Measurements from ENCODE around the gene PLXNA2.

Gene PLXNA2

DNA sequence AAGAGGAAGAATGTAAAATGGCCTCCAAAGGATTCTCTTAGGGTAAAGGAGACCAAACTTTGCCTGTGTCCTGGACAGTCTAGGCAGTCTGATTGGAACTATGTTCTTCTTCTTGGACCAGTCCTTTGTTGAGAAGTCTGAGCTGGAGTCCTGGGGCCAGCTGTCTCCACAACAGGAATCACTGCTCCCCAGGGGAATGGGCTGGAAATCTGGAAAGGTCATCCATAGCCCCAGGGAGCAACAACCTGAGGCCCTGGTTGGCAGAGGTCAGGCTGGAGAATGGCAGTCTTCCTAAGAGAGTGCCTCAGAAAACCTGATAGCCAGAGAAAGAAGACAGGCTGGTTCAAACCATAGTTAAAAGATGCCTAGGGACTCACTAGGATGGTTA lies 68.7 kb downstream of the PLXNA2 start:
- no peak for DNase-seq

DNA sequence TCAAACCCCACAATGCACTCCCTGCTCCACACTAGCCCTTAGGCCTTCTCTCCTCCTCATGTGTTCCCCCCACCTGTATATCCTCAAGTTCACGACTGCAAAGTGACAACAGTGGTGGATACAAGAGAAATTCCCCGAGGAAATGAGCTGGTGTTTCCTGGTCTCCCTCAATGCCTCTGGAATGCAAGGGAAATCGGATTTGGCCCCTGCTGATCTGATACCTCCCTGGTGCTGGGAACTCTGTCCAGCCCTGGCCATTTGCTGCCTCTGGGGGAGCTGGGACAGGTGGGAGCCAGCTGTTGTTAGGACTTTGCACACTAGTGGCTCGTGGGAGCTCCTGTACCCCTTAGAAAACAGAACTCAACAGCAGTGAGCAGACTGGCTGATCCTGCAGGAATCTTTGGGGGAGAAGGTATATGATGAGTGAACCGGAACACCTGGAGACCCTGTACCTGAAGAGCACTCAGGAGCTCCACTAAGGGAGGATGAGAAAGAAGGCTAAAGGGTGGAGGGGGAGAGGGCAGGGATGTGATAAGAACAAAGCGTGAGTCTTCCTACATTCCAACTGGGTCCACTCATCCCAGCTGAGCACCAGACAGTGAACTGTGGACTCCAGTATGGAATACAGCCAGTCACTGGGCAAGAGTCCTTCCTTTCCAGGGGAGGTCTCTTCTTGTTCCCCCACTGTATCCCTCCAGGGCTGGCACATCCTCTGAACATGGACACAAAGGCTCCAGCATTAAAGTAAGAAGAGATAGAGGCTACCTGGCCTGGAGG lies 69.3 kb downstream of the PLXNA2 start:
- peak; percentile 37 for DNase-seq

DNA sequence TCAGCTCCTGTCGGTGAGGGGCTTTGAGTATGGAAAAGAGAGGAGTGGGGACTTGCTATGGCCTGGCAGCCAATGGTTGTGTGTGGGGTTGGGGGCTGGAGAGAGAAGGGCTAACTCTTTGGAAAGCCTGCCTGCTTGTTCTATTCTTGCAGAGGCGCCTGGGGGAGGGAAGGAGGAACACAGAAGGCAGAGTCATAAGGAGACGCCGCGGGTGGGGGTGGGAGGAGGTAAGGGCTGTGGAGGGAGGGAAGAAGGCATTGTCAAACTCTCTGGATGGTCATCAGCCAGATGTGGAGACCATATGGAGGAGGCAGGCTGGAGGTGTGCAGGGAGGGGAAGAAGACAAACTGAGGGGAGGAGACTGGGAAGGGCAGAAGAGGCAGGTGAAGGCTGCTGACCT lies 70.0 kb downstream of the PLXNA2 start:
- no peak for DNase-seq

DNA sequence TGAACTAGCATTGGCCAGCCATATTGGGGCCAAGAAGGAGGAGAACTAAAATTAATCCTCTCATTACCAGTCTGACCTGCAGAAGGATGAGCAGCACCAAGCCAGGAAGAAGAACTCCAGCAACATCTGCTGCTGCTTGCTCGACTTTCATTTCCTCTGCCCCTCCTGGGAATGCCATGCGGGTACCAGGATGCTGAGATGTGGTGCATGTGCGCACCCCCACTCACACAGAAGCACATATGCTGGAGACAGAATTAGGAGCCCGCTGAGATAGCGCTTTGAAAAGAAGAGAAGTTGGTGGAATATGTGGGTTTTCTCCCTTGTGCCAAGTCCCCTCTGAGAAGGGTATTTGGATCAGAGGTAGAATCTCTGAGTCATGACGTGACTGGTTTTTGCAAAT lies 70.4 kb downstream of the PLXNA2 start:
- no peak for DNase-seq

DNA sequence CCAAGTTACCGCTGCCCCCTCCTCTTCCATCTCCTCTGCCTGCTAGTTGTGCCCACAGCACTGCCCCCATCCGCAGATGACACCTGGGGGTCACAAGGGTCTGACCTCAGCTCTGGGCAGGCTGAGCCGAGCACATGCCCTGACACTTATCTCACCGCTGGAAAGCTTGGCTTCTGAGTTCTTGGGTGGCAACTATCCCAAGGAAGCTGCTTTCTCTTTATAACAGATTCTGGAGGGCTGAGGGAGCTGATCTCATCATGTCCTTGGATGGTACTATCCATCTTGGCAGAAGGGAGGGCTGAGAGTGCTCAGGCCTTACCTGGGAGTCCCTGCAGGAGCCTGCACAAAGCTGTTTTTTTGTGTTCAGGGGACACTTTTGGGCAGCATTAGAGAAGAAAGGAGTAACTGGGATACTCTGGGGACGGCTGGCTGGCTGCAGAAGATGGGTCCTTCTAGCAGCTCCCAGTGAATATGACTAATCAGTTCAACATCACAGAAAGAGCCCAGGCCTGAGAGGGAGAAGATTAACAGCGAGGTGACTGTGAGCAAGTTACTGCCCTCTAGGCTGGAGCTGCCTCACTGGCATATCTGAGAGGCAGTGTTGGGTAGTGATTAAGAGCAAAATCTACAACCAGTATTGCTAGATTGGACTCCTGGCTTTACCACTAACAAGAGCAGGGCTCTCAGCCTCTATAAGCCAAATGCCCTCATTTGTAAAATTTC lies 71.6 kb downstream of the PLXNA2 start:
- DNase-seq, result no peak

DNA sequence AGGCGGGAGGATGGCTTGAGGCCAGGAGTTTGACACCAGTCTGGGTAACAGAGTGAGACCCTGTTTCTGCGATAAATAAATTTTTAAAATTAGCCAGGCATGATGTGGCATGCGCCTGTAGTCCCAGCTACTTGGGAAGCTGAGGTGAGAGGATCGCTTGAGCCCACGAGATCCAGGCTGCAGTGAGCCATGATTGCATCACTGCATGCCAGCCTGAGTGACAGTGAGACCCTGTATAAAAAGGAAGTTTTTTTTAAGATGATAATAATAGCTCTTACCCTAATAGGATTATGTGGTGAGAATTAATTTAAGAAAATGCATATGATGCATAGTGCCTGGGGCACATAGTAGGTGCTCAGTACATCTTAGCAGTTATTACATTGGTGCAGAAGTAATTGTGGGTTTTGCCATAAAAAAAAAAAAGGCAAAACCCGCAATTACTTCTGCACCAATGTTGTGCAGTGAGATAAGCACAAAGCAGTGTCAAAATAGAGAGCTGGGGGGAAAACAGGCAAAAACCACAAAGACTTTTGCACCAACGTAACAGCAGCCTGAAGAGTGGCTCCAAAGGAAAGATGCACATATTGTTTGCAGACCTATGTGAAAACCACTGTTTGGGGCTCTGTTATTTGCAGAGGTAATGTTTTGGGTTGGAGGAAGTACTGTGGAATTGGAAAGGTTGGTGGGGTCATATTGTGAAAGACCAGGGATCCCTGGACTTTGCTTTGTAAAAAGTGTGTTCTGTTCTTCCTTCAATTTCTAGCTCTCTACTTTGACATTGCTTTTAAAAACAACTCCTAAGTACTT lies 72.4 kb downstream of the PLXNA2 start:
- no peak for DNase-seq

DNA sequence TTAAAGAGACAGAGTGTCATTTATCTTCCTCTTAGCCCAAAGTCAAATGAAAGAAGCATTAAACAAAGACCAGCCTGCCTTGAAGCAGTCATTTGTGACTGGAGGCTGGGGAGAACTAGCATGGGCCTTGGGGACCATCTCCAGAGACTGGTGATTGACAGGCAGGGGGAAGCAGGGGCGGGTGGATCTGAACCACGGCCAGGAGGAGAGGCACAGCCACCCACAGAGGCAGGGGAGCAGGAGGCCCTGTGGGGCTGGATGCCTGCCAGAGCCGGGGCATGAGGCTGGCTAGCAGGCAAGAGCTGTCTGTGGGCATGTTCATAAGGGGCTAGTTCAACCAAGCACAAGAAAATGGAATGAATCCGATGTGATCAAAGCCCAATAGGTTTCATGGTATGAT lies 73.9 kb downstream of the PLXNA2 start:
- DNase-seq, result no peak

DNA sequence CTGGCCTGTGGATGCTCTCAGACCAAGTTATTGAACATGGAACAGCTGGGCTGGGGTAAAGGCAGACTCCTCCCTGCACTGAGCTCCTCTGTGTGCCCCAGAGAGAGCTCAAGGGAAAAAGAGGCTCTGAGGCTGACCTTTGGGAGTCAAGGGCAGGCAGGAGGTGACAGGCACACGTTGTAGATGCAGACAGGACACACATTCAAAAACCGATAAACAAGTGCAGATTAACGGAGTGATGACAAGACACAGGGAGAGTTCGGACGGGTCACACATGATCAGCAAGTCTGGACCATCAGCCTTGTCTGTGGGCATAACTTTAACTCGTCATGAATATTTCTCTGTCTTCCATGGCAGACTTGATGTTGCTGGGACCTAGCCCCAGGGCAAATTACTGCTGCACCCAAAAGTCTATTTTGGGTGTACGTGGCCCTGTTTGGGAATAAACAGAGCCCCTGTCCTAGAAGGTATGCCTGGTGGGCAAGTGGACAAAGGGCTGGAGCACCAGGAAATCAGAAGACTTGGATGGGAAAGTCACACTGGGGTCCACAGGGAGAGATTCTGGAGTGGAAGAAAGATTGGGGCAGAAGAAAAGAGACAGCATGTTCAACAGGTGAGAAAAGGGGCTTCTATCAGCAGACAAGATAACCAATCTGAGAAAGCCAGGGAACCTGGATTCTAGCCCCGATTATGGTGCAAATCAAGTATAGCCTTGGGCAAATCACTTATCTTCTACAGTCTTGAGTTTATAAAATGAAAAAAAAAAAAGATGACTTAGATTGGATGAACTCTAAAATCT lies 74.9 kb downstream of the PLXNA2 start:
- no peak for DNase-seq

DNA sequence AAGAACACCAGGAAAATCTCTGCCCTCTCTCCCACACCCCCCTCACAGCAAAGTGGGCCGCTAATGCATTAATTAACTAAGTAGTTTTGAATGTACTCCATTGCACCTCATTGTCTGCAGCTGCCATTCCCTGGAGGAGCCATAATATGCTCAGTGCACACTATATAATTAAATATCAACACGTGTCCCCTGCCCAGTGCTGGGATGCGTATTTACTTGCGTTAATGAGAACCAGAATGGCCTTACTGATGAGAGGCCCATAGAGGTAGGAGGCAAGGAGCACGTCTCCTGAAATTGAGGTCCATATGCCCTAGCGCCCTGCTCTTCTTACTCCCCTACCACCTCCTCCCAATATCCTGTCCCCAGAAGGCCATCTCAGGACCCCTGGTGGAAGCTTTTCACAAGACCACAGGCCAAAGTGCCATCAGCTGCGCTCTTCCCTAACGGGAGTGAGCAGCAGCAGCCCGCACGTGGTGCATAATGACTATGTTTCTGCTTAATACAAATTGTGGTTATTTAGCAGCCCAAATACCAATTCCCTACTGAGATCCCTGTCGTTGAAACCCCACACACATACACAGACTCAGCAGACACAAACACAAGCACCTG lies 76.8 kb downstream of the PLXNA2 start:
- no peak for DNase-seq

DNA sequence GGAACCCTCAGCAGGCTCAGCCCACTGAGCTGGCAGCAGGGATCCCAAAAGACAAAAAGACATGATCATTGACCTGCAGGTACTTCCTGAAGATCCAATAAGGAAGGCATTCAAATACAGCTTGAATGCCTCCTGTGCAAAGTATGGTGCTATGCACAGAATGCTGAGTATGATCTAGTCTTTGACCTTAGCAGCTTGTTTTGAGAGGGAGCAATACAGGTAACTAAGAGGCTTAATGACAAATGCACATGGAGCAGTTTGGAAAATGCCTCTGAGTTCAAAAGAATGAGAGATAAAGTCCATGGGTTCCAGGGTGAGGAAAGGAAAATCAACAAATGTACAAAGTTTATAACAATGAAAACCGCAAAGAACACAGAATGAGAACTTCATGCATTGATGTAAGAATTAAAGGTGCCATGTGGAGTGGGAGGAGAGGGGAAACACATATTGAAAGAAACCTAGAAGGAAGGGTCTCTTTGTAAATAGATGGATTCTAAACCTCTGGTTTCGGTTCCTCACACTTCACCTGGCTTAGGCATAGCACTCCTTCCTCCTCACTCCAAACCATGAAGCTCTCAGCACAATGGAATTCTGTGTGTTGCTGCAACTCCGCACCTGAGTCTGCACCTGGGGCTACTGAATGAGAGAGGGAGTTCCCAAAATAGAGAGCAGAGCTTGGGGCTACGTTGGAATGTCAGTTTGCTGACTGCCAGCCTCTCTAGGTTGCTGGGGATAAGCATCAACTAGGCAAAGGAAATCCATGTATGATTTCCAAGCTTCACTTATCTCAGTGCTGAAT lies 77.6 kb downstream of the PLXNA2 start:
- DNase-seq, result no peak

DNA sequence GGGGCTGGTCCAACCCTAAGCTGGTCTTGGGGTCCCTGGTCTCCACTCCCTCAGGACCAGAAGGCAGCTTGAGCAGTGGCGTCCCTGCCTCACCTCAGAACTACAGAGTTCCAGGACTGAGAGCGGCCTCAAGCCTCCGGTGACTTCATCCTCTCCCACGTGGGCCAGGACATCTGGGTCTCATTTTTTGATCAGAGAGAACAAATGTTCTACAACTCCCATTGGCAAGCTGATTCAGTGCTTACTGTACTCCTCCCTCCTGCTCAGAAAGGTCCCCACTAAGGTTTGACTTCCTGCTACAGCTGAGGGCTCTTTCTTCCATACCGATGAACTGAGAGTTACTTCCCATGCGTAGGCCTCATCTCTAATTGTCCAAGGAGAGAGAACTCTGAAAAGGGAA lies 78.5 kb downstream of the PLXNA2 start:
- DNase-seq, result no peak

DNA sequence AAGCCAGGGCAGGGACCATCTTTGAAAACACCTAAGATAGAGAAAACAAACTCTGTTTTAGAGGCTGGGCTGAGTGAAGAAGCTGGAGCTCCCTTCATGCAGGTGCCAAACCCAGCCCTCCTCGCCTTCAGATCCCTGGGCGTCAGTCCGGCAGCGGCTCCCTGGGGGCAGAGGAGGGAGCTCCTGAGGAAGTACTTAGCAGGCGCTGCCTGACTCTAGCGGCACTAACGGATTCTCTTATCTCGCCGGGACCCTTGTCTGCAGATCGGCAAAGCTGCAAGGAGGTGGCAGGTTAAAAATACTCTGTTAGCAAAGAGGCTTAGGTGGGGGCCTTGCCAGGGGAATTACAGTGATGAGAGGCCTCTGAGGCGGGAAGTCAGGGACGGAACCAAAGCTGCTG lies 79.6 kb downstream of the PLXNA2 start:
- no peak for DNase-seq

DNA sequence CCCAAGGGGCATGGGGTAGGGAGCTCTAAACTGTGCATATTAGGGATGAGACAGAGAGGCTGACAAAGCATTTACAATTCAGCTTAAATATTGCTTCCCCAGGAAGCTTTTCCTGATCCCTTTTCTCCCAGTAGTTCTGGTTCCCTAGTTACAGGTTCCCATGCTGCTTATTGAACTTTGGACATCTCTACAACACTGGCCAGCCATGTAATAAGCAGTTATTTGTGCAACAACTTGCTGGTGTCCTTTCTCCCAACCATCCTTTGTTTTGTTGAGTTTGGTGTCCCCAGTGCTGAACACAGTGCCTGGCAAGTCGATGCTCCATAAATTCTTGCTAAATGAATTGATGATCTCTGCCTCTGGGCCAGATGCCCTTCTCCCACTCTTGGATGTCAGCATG lies 80.6 kb downstream of the PLXNA2 start:
- no peak for DNase-seq

DNA sequence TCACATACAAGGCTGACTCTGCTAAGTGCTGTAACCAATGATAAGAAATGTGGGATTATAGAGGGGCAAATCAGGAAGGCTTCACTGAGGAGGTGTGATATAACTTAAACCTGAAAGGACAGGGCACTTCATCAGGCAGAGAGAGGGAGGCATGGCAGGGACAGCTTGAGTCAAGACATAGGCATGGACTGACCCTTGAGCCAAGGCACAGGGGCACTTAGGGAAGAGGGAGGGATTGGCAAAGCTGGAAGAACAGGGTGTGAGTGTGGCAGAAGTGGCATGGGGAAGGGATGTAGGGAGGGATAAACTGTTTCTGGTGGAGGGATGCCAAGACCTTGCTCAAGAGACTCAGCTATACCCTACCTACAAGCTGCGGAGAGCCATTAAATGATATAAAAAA lies 81.3 kb downstream of the PLXNA2 start:
- DNase-seq, result no peak

DNA sequence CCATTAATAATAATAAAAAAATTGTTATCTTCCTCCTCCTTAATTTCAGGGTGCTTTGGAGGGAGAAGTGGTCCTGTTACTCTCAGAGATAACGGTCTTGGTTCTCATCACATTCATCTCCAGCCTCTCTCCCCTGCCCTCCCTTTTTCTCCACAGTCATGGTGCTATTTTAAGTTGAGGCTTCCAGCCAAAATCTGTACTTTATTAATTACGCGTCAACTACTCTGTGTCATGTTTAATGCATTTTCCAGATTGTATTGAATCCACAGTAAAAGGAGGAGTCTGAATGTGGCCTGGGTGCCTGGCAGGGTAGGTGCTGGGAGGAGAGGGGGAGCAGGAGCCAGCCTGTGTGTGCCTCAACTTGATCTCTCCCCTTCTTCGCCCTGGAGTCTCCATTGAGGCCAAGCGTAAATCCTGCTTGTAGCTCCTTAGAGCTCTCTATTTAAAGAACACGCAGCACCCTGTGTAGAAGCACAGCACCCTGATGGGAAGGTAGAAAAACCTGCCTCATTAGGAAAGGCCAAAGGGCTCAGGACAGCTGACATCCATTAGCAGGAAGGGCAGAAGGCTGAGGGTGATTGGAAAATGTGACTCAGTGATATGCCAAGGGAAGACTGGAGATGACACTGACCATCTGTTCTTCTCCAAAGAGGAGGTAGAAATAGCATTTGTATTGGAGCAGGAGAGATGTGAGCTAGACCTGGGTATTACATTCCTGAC lies 82.4 kb downstream of the PLXNA2 start:
- no peak for DNase-seq

DNA sequence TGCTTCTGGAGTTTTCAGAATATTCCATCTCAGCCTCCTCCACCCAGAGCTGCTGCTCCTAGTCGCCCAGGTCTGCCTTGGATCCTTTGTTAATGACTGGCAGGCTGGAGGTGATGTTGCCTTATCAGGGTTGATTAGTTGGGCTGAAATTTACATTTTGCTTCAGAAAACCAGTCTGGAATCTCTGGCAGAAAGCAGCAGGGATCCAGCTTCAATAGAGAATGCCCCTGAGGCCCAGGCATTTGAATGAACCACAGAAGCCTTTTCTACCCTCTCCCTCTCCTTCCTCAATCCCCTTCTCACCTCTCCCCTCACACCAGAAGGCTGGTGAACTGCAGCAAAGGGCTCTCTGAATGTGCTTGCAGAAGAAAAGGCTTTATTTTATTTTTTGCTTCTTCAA lies 83.2 kb downstream of the PLXNA2 start:
- no peak for DNase-seq

DNA sequence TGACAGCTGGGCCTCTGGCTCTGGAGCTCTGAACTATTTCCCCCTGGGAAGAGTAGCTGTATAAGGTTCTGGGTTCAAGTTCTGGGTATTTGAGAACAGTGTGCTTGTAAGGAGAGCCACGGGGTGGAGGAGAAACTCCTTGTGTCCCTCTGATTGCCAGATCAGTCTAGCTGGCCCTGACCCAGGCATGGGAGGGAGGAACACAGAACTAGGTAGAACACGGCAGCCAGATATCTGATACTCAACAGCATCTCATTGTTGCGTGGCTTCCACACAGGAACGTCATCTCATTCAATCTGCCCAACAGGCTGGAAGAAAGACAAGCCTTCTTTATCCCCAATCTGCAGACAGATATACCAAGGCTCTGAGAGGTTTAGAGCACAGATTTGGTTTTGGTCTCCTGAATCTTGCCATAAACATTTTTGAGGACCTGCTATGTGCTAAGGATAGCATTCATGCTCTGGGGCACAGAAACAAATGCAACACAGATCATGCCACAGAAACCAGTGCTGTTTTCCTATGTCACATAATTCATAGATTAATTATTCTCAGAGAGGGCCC lies 83.8 kb downstream of the PLXNA2 start:
- DNase-seq, result no peak

DNA sequence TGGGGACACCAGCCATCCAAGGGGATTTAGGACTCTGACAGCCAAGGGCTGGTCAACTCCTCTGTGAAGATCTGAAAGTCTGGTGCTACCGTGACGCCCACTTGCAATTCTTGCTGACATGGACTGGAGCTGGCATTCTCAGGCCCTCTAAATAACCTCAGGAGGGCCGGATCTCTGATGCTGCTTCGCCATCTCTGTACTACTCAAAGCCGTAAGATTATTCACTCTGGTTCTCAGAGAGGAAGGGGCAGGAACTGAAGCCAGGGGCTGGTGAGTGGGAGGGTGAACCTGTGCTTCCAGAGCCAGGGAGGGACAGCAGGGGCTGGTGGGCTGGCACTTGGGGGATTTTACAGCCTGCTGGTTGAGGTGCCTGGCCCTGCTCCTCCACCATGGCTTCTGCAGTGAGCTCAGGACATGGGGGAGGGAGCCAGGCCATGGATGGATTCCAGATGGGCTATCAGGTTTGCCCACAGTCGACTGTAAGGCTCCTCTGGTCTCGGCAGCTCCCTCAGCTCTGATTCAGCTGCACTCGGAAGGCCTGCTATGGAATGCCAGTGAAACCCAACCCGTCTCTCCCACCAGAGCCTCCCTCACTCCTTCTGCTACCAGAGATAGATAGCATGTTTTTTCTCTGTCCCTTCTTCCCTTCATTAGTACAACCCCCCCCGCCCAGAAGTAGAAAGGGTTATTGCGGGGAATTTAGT lies 84.5 kb downstream of the PLXNA2 start:
- DNase-seq, result peak; percentile 73

DNA sequence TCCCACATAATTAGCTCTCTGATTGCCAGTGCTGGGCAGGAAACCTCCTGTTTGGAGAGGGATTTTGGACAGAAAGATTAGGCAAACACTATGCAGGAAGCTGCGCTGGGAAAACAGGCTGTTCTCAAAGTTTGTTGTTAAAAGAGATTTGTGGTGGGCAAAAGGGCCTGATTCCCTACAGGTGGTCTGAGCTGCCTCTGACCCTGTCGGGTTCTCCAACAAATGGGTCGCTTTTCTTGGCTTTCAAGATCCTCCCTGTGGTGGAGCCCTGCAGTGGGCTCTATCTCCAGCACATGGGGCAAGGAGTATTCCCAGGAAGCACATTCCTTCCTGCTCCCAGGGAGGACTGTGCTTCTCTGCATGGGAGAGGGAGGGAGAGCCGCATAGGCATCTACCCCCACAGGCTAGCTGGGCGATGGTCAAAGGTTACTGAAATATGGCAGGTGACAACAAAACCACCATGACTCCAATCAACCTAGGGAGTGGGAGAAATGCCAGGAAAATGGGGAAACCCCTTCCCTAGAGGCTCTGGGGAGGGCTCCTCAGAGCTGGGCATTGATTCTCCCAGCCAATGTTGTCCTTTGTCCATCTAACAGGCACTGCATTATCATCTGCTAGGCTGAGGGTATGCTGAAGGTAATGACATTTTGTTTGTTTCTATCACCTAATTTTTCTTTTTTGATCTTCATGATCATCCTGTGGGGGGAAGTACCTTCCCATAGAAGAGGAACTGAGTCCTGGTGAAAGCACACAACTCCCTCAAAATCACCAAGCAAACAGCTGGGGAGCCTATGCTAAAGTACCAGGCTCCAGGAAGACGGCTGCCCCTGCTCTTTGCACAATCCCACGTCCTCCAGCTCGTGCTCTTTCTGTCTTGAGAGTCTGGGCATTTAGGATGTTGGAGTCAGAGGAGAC lies 85.3 kb downstream of the PLXNA2 start:
- no peak for DNase-seq
